HCT116 (cell line): Measurements from ENCODE around the gene CD19.

Experiments
- ATF3 ChIP-seq: IDR thresholded peaks from 2 replicates; pipeline ENCODE4 v1.6.1; 2012
- CEBPB ChIP-seq: IDR thresholded peaks from 2 replicates; pipeline ENCODE4 v1.6.1; 2012; ENCODE audit warnings: low read depth
- CTCF ChIP-seq, 3 experiments: fragments of 200-600 bp in 1 of 3; sonication (generic) in 1 of 3; IDR thresholded peaks in 2 of 3; conservative IDR thresholded peaks in 1 of 3; 2 replicates each; pipeline ENCODE4 v1.5.1; 2012 to 2017; ENCODE audit warnings: low read depth in 2 of 3, low read length in 2 of 3, antibody characterized with exemption in 1 of 3, borderline replicate concordance in 1 of 3, control low read depth in 1 of 3, mild to moderate bottlenecking in 1 of 3, mixed read lengths in 1 of 3, mixed run types in 1 of 3, moderate library complexity in 1 of 3; ENCODE audit not compliant: insufficient read depth in 1 of 3
- EGR1 ChIP-seq: IDR thresholded peaks from 2 replicates; pipeline ENCODE4 v1.6.1; 2012; ENCODE audit warnings: low read depth
- EZH2 ChIP-seq: fragments of 200-600 bp; sonication (generic); IDR thresholded peaks from 2 replicates; pipeline ENCODE4 v1.6.1; 2017; ENCODE audit warnings: antibody characterized with exemption, mixed run types
- EZH2phosphoT487 ChIP-seq: fragments of 200-600 bp; IDR thresholded peaks from 2 replicates; pipeline ENCODE4 v1.6.1; 2018; ENCODE audit warnings: antibody characterized with exemption, borderline replicate concordance
- POLR2A ChIP-seq: IDR thresholded peaks from 2 replicates; pipeline ENCODE4 v1.7.0; 2011; ENCODE audit warnings: borderline replicate concordance; ENCODE audit not compliant: insufficient read depth, insufficient read length; ENCODE audit errors: extremely low read depth
- POLR2AphosphoS5 ChIP-seq: IDR thresholded peaks from 2 replicates; pipeline ENCODE4 v1.6.1; 2011; ENCODE audit warnings: mild to moderate bottlenecking, low read depth, low read length, moderate library complexity
- RAD21 ChIP-seq: IDR thresholded peaks from 2 replicates; pipeline ENCODE4 v1.6.1; 2012; ENCODE audit warnings: low read depth, mild to moderate bottlenecking

- TF ChIP-seq CTCF (IDR thresholded peaks at IDR 0.05 in 2 of 3, conservative IDR thresholded peaks at IDR 0.05 in 1 of 3; ENCODE audit: borderline replicate concordance in 1 of 3, insufficient read depth in 1 of 3, low read depth in 2 of 3, low read length in 2 of 3), result no peak
- TF ChIP-seq RAD21, result no peak
- TF ChIP-seq CEBPB, result no peak
- no peak for TF ChIP-seq EZH2
- no peak for TF ChIP-seq EZH2phosphoT487
- no peak for TF ChIP-seq EGR1
- no peak for TF ChIP-seq POLR2A
- no peak for TF ChIP-seq POLR2AphosphoS5
- no peak for TF ChIP-seq ATF3
Observed at GRCh38 chr16:28927815-28928214, 4.0 kb upstream of the CD19 start.
